ENCODE data around the gene TBC1D7.
"Not testable (repeated sequence)": the region's sequence is repeated elsewhere in the genome, so short reads cannot be mapped to it uniquely, and the experiment has no call there.

The TBC1D7 gene

GRCh38 chr6:13355999-13356785 lies 27.9 kb upstream of the TBC1D7 start:
- DNase-seq (no peak), ATAC-seq (peak; percentile 88)

- DNase-seq (no peak), ATAC-seq (peak; percentile 82)
Measured at GRCh38 chr6:13355043-13355945, 27.0 kb upstream of the TBC1D7 start.

- no peak for ATAC-seq
- no peak for DNase-seq
Measured at GRCh38 chr6:13354331-13355042, 26.1 kb upstream of the TBC1D7 start.

- DNase-seq (no peak), ATAC-seq (no peak)
Measured at GRCh38 chr6:13352165-13352564, 23.8 kb upstream of the TBC1D7 start.

- DNase-seq (no peak), ATAC-seq (no peak)
Measured at GRCh38 chr6:13351271-13351670, 22.9 kb upstream of the TBC1D7 start.

- ATAC-seq = no peak
- no peak for DNase-seq
Measured at GRCh38 chr6:13349811-13350506, 21.6 kb upstream of the TBC1D7 start.

GRCh38 chr6:13348334-13349113 lies 20.2 kb upstream of the TBC1D7 start:
- ATAC-seq (no peak), DNase-seq (no peak)

- DNase-seq (no peak), ATAC-seq (no peak)
Measured at GRCh38 chr6:13346245-13346644, 17.9 kb upstream of the TBC1D7 start.

GRCh38 chr6:13342414-13343019 lies 14.2 kb upstream of the TBC1D7 start:
- no peak for DNase-seq
- ATAC-seq = no peak

- no peak for DNase-seq
Measured at GRCh38 chr6:13339863-13340630, 11.7 kb upstream of the TBC1D7 start.

GRCh38 chr6:13338038-13338437 lies 9.7 kb upstream of the TBC1D7 start:
- DNase-seq (no peak), ATAC-seq (no peak)

More at GRCh38 chr6:13339863-13340630, 11.7 kb upstream of the TBC1D7 start:
- no peak for ATAC-seq

GRCh38 chr6:13336553-13336952 lies 8.2 kb upstream of the TBC1D7 start:
- ATAC-seq (peak; percentile 62), DNase-seq (peak; percentile 88)

- no peak for DNase-seq
- peak; percentile 54 for ATAC-seq
Measured at GRCh38 chr6:13334953-13335352, 6.6 kb upstream of the TBC1D7 start.

- ATAC-seq (no peak), DNase-seq (no peak)
Measured at GRCh38 chr6:13332349-13332706, 4.0 kb upstream of the TBC1D7 start.

- no peak for DNase-seq
Measured at GRCh38 chr6:13331516-13332348, 3.4 kb upstream of the TBC1D7 start.

GRCh38 chr6:13328875-13329183 lies 492 bp upstream of the TBC1D7 start:
- DNase-seq (no peak), ATAC-seq (no peak)

More at GRCh38 chr6:13331516-13332348, 3.4 kb upstream of the TBC1D7 start:
- ATAC-seq = no peak

GRCh38 chr6:13327691-13328075 lies 654 bp downstream of the TBC1D7 start:
- ATAC-seq (no peak), DNase-seq (no peak)

GRCh38 chr6:13326031-13326586 lies 2.2 kb downstream of the TBC1D7 start:
- DNase-seq, ATAC-seq: not testable (repeated sequence)
